Activated CD4-positive, alpha-beta T cell treated with anti-CD3 and anti-CD28 coated beads, Interleukin-2, amount 10 ng/mL, durations not matched to agents 7 days and 5 days (primary cell): ENCODE measurements around the gene FHDC1. TPM values are rescaled to one million over a fixed set of nuclear protein-coding genes. Genes with fewer than 3 reads are reported as not detected.

Experiments
- CTCF ChIA-PET: fragments of 350-600 bp; sonication (Branson Sonifier 250); formaldehyde crosslinking; loops from one replicate; lab custom pipeline; 2021; ENCODE audit warnings: antibody characterized with exemption; lab: Charles Lee
- POLR2A ChIA-PET: fragments of 350-600 bp; sonication (Branson Sonifier 250); formaldehyde crosslinking; loops from one replicate; lab custom pipeline; 2021; ENCODE audit warnings: antibody characterized with exemption; lab: Charles Lee
- DNase-seq: peaks from one replicate; pipeline ENCODE4 v3.0.0-alpha.2; 2020
- H3K27ac Mint-ChIP-seq: one replicate; pipeline ENCODE4 v1.8.0; 2021; ENCODE audit warnings: mild to moderate bottlenecking, moderate library complexity, mixed read lengths
- H3K27me3 Mint-ChIP-seq: one replicate; pipeline ENCODE4 v1.8.0; 2021; ENCODE audit warnings: mixed read lengths
- H3K36me3 Mint-ChIP-seq: one replicate; pipeline ENCODE4 v1.8.0; 2021; ENCODE audit warnings: low read depth, mixed read lengths
- H3K4me1 Mint-ChIP-seq: one replicate; pipeline ENCODE4 v1.8.0; 2021; ENCODE audit warnings: mixed read lengths
- H3K4me3 Mint-ChIP-seq: one replicate; pipeline ENCODE4 v1.8.0; 2021; ENCODE audit warnings: mild to moderate bottlenecking, moderate library complexity, mixed read lengths
- H3K9me3 Mint-ChIP-seq: one replicate; pipeline ENCODE4 v1.8.0; 2021; ENCODE audit warnings: mixed read lengths
- total RNA-seq, 2 experiments: library from RNA; stranded (reverse); gene quantifications; one replicate each; pipeline ENCODE4 v1.2.3, GENCODE V29; 2021

Gene FHDC1
- total RNA-seq, 2 experiments from 2014 or later, result 0.07 to 0.10 TPM

GRCh38 chr4:152951348-152951747 is 15.2 kb downstream of the FHDC1 start:
- Mint-ChIP-seq H3K27ac (no peak overlapping the region), H3K4me3 (no peak overlapping the region), H3K36me3 (no peaks in the 10 kb centered on the region), H3K9me3 (no peaks in the 10 kb centered on the region), H3K4me1 (no peaks in the 10 kb centered on the region), H3K27me3 (peaks cover 21% of the 10 kb centered on the region)
- no peak for DNase-seq
- POLR2A ChIA-PET, result no interaction called here
- CTCF ChIA-PET, result no interaction called here

GRCh38 chr4:152953514-152953913 is 17.4 kb downstream of the FHDC1 start:
- H3K27me3 Mint-ChIP-seq, result peaks cover 11% of the 10 kb centered on the region
- CTCF ChIA-PET, result no interaction called here
- no peak overlapping the region for H3K27ac Mint-ChIP-seq
- no peaks in the 10 kb centered on the region for H3K4me1 Mint-ChIP-seq
- H3K4me3 Mint-ChIP-seq, result no peak overlapping the region
- no peak for DNase-seq
- no peaks in the 10 kb centered on the region for H3K36me3 Mint-ChIP-seq
- H3K9me3 Mint-ChIP-seq, result no peaks in the 10 kb centered on the region
- POLR2A ChIA-PET, result no interaction called here

GRCh38 chr4:152954741-152955140 is 18.6 kb downstream of the FHDC1 start:
- POLR2A ChIA-PET, result no interaction called here
- H3K9me3 Mint-ChIP-seq, result no peaks in the 10 kb centered on the region

GRCh38 chr4:152956147-152956546 is 20.0 kb downstream of the FHDC1 start:
- POLR2A ChIA-PET, result no interaction called here
- no peak overlapping the region for H3K4me3 Mint-ChIP-seq

More at GRCh38 chr4:152954741-152955140, 18.6 kb downstream of the FHDC1 start:
- H3K4me1 Mint-ChIP-seq, result no peaks in the 10 kb centered on the region
- DNase-seq, result no peak
- H3K27ac Mint-ChIP-seq, result no peak overlapping the region
- H3K27me3 Mint-ChIP-seq, result peaks cover 9% of the 10 kb centered on the region
- H3K36me3 Mint-ChIP-seq, result no peaks in the 10 kb centered on the region
- H3K4me3 Mint-ChIP-seq, result no peak overlapping the region
- CTCF ChIA-PET, result no interaction called here

DNA sequence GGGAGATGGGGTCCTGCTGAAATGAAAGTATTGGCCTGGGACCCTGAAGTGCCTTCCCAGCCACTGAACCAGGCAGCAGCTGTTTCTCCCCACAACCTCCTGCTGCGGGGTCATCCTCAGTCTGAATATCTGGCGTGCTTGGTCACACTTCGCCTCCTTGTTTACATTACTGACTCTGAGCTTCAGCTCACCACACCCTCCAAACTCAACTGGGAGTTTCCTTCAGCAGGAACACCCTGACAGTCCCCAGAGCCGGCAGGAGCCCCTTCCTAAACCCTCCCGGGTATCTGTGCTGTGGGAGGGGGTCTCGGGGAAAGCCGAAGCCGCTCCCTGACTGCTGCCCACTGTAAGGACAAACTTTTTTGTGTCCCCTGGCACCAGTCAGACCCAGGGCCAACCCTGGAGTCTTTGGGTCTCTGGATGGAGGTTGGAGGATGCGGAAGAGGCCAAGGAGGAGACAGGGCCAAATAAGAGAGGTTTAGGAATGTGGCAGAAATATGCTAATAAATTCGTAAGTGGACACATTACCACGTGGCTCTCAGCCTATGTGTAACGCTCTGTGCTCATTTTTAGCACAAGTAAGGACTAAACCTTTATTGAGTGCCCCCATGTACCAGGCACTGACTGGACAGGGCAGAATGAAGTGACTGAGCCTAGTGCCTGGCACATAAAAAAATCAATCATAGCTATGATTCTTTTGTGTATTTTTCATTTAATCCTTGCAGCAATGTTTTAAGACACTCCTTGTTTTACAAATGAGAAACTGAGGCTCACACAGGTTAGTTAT is 20.7 kb downstream of the FHDC1 start:
- Mint-ChIP-seq H3K4me3 (no peak overlapping the region), H3K4me1 (no peaks in the 10 kb centered on the region), H3K36me3 (no peaks in the 10 kb centered on the region), H3K27ac (no peak overlapping the region), H3K27me3 (peaks cover 4% of the 10 kb centered on the region), H3K9me3 (no peaks in the 10 kb centered on the region)
- ChIA-PET CTCF (interaction anchor here (0.6 to 1.5 kb wide), 3 partner anchors 10 to 90 kb away, joined by 3 read pairs; no protein-coding TSS in a partner anchor), POLR2A (no interaction called here)
- no peak for DNase-seq

More at GRCh38 chr4:152956147-152956546, 20.0 kb downstream of the FHDC1 start:
- CTCF ChIA-PET, result interaction anchor here (1.5 kb wide), 1 partner anchor 19 kb away, joined by 3 read pairs; no protein-coding TSS in a partner anchor
- H3K4me1 Mint-ChIP-seq, result no peaks in the 10 kb centered on the region
- H3K27me3 Mint-ChIP-seq, result peaks cover 4% of the 10 kb centered on the region
- no peak for DNase-seq
- H3K36me3 Mint-ChIP-seq, result no peaks in the 10 kb centered on the region
- H3K9me3 Mint-ChIP-seq, result no peaks in the 10 kb centered on the region
- no peak overlapping the region for H3K27ac Mint-ChIP-seq

- peaks cover 4% of the 10 kb centered on the region for H3K27me3 Mint-ChIP-seq
- no peak overlapping the region for H3K4me3 Mint-ChIP-seq
- no peaks in the 10 kb centered on the region for H3K4me1 Mint-ChIP-seq
- ChIA-PET CTCF (interaction anchor here (0.6 to 1.5 kb wide), 3 partner anchors 10 to 89 kb away, joined by 3 read pairs; no protein-coding TSS in a partner anchor), POLR2A (no interaction called here)
- H3K9me3 Mint-ChIP-seq, result no peaks in the 10 kb centered on the region
- DNase-seq, result no peak
- no peak overlapping the region for H3K27ac Mint-ChIP-seq
- no peaks in the 10 kb centered on the region for H3K36me3 Mint-ChIP-seq
These were observed 21.5 kb downstream of the FHDC1 start for GRCh38 chr4:152957437-152958171.

- no peak overlapping the region for H3K27ac Mint-ChIP-seq
- H3K4me3 Mint-ChIP-seq, result no peak overlapping the region
- ChIA-PET CTCF (no interaction called here), POLR2A (no interaction called here)
- no peaks in the 10 kb centered on the region for H3K4me1 Mint-ChIP-seq
- no peak for DNase-seq
- no peaks in the 10 kb centered on the region for H3K36me3 Mint-ChIP-seq
- H3K9me3 Mint-ChIP-seq, result no peaks in the 10 kb centered on the region
- H3K27me3 Mint-ChIP-seq, result peaks cover 3% of the 10 kb centered on the region
These were observed 23.0 kb downstream of the FHDC1 start for GRCh38 chr4:152959080-152959479.

- no peaks in the 10 kb centered on the region for H3K36me3 Mint-ChIP-seq
- peaks cover 3% of the 10 kb centered on the region for H3K27me3 Mint-ChIP-seq
- H3K4me3 Mint-ChIP-seq, result no peak overlapping the region
- no peak overlapping the region for H3K27ac Mint-ChIP-seq
- no peaks in the 10 kb centered on the region for H3K4me1 Mint-ChIP-seq
- no peaks in the 10 kb centered on the region for H3K9me3 Mint-ChIP-seq
- ChIA-PET POLR2A (no interaction called here), CTCF (interaction anchor here (1.1 kb wide), 1 partner anchor 10 kb away, joined by 3 read pairs; no protein-coding TSS in a partner anchor)
- DNase-seq, result no peak
These were observed 24.0 kb downstream of the FHDC1 start for GRCh38 chr4:152960082-152960481.

DNA sequence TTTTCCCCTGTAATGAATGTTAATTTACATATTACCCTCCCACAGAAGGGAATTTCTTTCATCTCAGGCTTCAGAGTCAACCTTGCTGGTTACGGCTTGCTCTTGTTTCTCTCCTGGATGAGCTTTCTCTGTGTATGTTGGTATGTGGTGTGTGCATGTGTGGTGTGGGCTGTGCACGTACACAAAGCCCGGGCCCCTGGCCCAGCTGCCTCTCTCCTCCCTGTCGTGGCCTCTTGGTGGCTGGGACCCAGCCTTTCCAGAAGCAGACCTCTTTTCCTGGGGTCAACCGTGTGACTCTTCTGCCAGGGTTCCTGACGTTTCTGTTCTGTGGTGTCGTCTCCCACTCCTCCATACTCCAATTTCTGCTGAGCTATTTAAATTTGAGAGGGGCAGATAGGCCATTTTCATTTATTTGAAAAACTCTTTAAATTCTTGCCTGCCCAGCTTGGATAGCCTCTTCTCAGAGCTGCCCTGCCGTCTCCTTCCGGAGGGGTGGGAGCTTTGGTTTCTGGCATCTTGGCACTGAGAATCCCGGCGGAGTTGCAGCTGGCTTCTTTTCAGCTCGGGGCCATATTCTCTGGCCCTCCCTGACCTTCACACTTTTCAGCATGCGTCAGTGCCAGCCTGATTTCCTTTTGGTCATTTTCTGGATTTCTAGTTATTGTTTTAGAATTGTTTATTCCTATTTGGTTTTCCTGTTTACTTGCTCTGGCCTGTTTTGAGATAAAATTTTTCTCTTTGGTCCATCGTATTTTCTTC is 25.1 kb downstream of the FHDC1 start:
- no peak for DNase-seq
- Mint-ChIP-seq H3K27ac (no peak overlapping the region), H3K4me3 (no peak overlapping the region), H3K4me1 (no peaks in the 10 kb centered on the region), H3K36me3 (no peaks in the 10 kb centered on the region), H3K9me3 (no peaks in the 10 kb centered on the region), H3K27me3 (no peaks in the 10 kb centered on the region)
- ChIA-PET POLR2A (no interaction called here), CTCF (interaction anchor here (1.5 kb wide), 1 partner anchor 9 kb away, joined by 4 read pairs; no protein-coding TSS in a partner anchor)

DNA sequence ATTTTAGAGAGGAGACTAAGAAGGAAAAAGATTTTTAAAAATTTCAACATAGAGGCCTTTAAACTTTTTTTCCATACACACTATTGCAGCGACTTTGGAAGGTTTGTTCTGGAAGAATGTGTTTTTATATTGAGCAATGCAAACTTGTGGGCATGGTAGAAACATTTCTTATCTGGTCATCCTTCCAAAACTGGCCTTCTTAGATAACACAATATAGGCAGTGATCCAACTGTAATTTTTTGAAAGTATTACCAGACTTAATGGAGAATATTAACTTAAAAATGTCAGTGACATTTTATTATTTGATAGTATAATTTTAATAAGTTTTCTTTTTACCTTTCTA is 25.6 kb downstream of the FHDC1 start:
- no peak for DNase-seq
- CTCF ChIA-PET, result interaction anchor here (1.5 kb wide), 1 partner anchor 9 kb away, joined by 4 read pairs; no protein-coding TSS in a partner anchor
- POLR2A ChIA-PET, result no interaction called here
- no peaks in the 10 kb centered on the region for H3K4me1 Mint-ChIP-seq
- H3K36me3 Mint-ChIP-seq, result no peaks in the 10 kb centered on the region
- H3K9me3 Mint-ChIP-seq, result no peaks in the 10 kb centered on the region
- no peaks in the 10 kb centered on the region for H3K27me3 Mint-ChIP-seq
- no peak overlapping the region for H3K27ac Mint-ChIP-seq
- no peak overlapping the region for H3K4me3 Mint-ChIP-seq

- no peak overlapping the region for H3K27ac Mint-ChIP-seq
- no peaks in the 10 kb centered on the region for H3K27me3 Mint-ChIP-seq
- POLR2A ChIA-PET, result no interaction called here
- no peaks in the 10 kb centered on the region for H3K36me3 Mint-ChIP-seq
- no peaks in the 10 kb centered on the region for H3K4me1 Mint-ChIP-seq
- no peak for DNase-seq
- H3K9me3 Mint-ChIP-seq, result no peaks in the 10 kb centered on the region
- CTCF ChIA-PET, result interaction anchor here (1.5 kb wide), 1 partner anchor 8 kb away, joined by 4 read pairs; no protein-coding TSS in a partner anchor
- no peak overlapping the region for H3K4me3 Mint-ChIP-seq
These were observed 26.0 kb downstream of the FHDC1 start for GRCh38 chr4:152962150-152962549.

- DNase-seq, result no peak
- Mint-ChIP-seq H3K27ac (no peak overlapping the region), H3K36me3 (no peaks in the 10 kb centered on the region), H3K4me3 (no peak overlapping the region), H3K9me3 (no peaks in the 10 kb centered on the region), H3K27me3 (no peaks in the 10 kb centered on the region), H3K4me1 (no peaks in the 10 kb centered on the region)
- ChIA-PET POLR2A (no interaction called here), CTCF (no interaction called here)
These were observed 28.2 kb downstream of the FHDC1 start for GRCh38 chr4:152964335-152964734.
